Fibroblast of the aortic adventitia (primary cell): ENCODE results near the gene MOB3B. TPM values are rescaled to one million over a fixed set of nuclear protein-coding genes. Genes with fewer than 3 reads are reported as not detected.

Source experiments
- DNase-seq: peaks from one replicate; pipeline ENCODE4 v3.0.0-alpha.2; 2010; ENCODE audit warnings: low read depth
- H3K4me3 ChIP-seq: 2 replicates; pipeline ENCODE4 v1.5.1; 2011; ENCODE audit warnings: low read depth, mild to moderate bottlenecking, control low read depth, low read length, moderate library complexity
- CTCF ChIP-seq: IDR thresholded peaks from 2 replicates; pipeline ENCODE4 v1.5.1; 2011; ENCODE audit warnings: mild to moderate bottlenecking, low read length, control low read depth, inconsistent platforms; ENCODE audit not compliant: insufficient read depth
- total RNA-seq: library from RNA; depleted of rRNA; stranded (reverse); fragments of >200 nt; gene quantifications from 2 replicates; pipeline ENCODE4 v1.2.3, GENCODE V29; 2012; ENCODE audit warnings: low replicate concordance

MOB3B gene
- total RNA-seq, 1 donor, result under 0.01 TPM

- no peak overlapping the region for H3K4me3 ChIP-seq
- no peak for TF ChIP-seq CTCF
- DNase-seq, result no peak
Measured at GRCh38 chr9:27384262-27385014, 145.2 kb downstream of the MOB3B start.

GRCh38 chr9:27383524-27383923 lies 146.1 kb downstream of the MOB3B start:
- H3K4me3 ChIP-seq, result no peak overlapping the region
- TF ChIP-seq CTCF, result no peak
- DNase-seq, result no peak

GRCh38 chr9:27382975-27383374 lies 146.6 kb downstream of the MOB3B start:
- DNase-seq, result no peak
- TF ChIP-seq CTCF, result no peak
- no peak overlapping the region for H3K4me3 ChIP-seq

- no peak for TF ChIP-seq CTCF
- H3K4me3 ChIP-seq, result no peak overlapping the region
- no peak for DNase-seq
Measured at GRCh38 chr9:27382308-27382707, 147.3 kb downstream of the MOB3B start.

- no peak overlapping the region for H3K4me3 ChIP-seq
- TF ChIP-seq CTCF, result no peak
- DNase-seq, result no peak
Measured at GRCh38 chr9:27379311-27380251, 150.0 kb downstream of the MOB3B start.

DNA sequence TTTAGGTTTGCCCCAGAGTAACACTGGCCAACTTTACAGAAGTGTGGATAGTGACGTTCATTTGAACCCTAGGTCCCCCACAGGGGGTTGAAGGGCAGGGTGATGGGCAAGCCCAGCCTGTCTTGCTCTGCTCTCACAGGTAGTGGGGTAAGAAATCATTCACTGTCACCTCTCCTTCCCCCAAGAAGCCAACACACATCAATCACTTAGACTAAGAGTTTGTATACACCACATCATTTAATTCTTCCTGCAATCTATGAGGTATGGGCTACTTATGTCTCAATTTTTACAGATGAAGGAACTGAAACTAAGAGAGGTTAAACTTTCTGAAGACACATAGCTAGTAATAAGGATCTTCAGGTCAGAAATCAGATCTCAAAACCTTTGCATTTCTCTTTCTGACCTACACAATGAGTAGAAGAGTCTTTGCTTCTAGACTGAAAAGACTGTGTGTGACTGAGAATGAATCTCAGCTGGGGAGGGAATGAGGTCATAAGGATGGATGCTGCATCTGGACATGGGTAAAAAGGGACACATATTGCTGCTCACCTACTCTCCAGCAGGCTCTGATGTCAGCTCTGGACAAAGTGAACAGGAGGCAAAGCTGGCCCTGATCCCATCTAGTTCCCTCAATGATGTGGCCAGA lies 151.7 kb downstream of the MOB3B start:
- TF ChIP-seq CTCF, result no peak
- DNase-seq, result no peak

More for the DNA sequence above, 151.7 kb downstream of the MOB3B start:
- no peak overlapping the region for H3K4me3 ChIP-seq
